GM23338 (cell line): ENCODE measurements around the gene MGLL. TPM values are rescaled to one million over a fixed set of nuclear protein-coding genes. Genes with fewer than 3 reads are reported as not detected.

ENCODE experiments used
- CREB1 ChIP-seq: fragments of 250-450 bp; sonication (Bioruptor Pico); IDR thresholded peaks from 2 replicates; pipeline ENCODE4 v1.5.0; 2020; ENCODE audit warnings: low read depth, mild to moderate bottlenecking, moderate library complexity
- EZH2 ChIP-seq: fragments of 200-600 bp; sonication (generic); IDR thresholded peaks from one replicate; pipeline ENCODE4 v1.8.0; 2017; ENCODE audit warnings: antibody characterized with exemption, mild to moderate bottlenecking, low read depth; ENCODE audit not compliant: unreplicated experiment
- NANOG ChIP-seq: IDR thresholded peaks from 2 replicates; pipeline ENCODE4 v1.6.1; 2016; ENCODE audit warnings: antibody characterized with exemption, borderline replicate concordance
- POLR2AphosphoS5 ChIP-seq: IDR thresholded peaks from 2 replicates; pipeline ENCODE4 v1.6.1; 2016; ENCODE audit warnings: antibody characterized with exemption, low read depth
- ZNF331 ChIP-seq: fragments of 250-450 bp; sonication (Bioruptor Pico); IDR thresholded peaks from 2 replicates; pipeline ENCODE4 v1.5.0; 2020; ENCODE audit warnings: low read depth, mild to moderate bottlenecking, moderate library complexity
- polyA plus RNA-seq: library from polyadenylated mRNA; unstranded; fragments of >200 nt; fragmentation: Nextera tagmentation; extraction: Ambion mirVana; gene quantifications from 2 replicates; pipeline ENCODE4 v1.2.1, GENCODE V29; 2016
- total RNA-seq: library from RNA; depleted of rRNA; stranded (reverse); fragments of >200 nt; shearing (Covaris generic); gene quantifications from 2 replicates; pipeline ENCODE4 v1.2.3, GENCODE V29; 2014
- TF ChIP-seq, protein P1 (sequence below): fragments of 250-450 bp; sonication (Bioruptor Pico); IDR thresholded peaks from 2 replicates; pipeline ENCODE4 v1.5.0; 2020; ENCODE audit warnings: mild to moderate bottlenecking, moderate library complexity
- TF ChIP-seq, protein P2 (sequence below), 2 experiments: fragments of 200-600 bp in 1 of 2; sonication (generic) in 1 of 2; conservative IDR thresholded peaks; 2 replicates each; pipeline versions ENCODE4 v1.5.1 to v1.6.1; 2016 to 2017; ENCODE audit warnings: antibody characterized with exemption in 2 of 2, low read depth in 2 of 2, mild to moderate bottlenecking in 2 of 2, moderate library complexity in 1 of 2
- TF ChIP-seq, protein P3 (sequence below): IDR thresholded peaks from 2 replicates; pipeline ENCODE4 v1.6.1; 2016; ENCODE audit warnings: antibody characterized with exemption

MGLL gene
- total and polyA plus RNA-seq, 2 experiments from 2014 or later, result 0.71 to 0.83 TPM

DNA sequence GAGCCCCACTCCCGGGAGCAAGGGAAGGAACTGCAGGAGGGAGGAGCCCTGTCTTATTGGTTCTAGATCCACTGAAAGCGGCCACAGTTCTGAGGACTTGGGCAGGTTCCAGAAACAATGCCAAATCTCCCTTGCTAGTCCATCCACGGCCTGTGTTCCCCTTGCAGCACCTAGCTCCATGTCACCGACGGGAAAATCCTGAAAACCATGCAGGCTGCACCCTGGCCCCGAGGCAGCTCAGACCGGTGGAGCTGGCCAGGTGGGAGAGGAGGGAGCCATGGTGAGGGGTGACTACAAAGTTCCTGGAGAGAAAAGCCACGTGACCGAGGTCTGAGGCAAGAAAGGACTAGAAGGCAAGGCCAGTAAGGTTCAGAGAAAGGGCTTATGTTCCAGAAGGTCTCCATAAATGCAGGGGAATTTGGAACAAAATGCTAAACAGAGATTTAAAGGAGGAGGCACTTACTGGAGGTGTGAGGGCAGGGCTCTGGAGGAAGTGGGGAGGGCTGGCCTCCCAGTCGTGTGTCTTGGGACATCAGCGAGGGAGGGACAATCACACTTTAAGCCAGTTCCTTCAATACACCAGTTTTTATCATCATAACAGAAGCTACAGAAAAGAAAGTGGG is 5.4 kb downstream of the MGLL start (continued):
- TF ChIP-seq, protein P1, sequence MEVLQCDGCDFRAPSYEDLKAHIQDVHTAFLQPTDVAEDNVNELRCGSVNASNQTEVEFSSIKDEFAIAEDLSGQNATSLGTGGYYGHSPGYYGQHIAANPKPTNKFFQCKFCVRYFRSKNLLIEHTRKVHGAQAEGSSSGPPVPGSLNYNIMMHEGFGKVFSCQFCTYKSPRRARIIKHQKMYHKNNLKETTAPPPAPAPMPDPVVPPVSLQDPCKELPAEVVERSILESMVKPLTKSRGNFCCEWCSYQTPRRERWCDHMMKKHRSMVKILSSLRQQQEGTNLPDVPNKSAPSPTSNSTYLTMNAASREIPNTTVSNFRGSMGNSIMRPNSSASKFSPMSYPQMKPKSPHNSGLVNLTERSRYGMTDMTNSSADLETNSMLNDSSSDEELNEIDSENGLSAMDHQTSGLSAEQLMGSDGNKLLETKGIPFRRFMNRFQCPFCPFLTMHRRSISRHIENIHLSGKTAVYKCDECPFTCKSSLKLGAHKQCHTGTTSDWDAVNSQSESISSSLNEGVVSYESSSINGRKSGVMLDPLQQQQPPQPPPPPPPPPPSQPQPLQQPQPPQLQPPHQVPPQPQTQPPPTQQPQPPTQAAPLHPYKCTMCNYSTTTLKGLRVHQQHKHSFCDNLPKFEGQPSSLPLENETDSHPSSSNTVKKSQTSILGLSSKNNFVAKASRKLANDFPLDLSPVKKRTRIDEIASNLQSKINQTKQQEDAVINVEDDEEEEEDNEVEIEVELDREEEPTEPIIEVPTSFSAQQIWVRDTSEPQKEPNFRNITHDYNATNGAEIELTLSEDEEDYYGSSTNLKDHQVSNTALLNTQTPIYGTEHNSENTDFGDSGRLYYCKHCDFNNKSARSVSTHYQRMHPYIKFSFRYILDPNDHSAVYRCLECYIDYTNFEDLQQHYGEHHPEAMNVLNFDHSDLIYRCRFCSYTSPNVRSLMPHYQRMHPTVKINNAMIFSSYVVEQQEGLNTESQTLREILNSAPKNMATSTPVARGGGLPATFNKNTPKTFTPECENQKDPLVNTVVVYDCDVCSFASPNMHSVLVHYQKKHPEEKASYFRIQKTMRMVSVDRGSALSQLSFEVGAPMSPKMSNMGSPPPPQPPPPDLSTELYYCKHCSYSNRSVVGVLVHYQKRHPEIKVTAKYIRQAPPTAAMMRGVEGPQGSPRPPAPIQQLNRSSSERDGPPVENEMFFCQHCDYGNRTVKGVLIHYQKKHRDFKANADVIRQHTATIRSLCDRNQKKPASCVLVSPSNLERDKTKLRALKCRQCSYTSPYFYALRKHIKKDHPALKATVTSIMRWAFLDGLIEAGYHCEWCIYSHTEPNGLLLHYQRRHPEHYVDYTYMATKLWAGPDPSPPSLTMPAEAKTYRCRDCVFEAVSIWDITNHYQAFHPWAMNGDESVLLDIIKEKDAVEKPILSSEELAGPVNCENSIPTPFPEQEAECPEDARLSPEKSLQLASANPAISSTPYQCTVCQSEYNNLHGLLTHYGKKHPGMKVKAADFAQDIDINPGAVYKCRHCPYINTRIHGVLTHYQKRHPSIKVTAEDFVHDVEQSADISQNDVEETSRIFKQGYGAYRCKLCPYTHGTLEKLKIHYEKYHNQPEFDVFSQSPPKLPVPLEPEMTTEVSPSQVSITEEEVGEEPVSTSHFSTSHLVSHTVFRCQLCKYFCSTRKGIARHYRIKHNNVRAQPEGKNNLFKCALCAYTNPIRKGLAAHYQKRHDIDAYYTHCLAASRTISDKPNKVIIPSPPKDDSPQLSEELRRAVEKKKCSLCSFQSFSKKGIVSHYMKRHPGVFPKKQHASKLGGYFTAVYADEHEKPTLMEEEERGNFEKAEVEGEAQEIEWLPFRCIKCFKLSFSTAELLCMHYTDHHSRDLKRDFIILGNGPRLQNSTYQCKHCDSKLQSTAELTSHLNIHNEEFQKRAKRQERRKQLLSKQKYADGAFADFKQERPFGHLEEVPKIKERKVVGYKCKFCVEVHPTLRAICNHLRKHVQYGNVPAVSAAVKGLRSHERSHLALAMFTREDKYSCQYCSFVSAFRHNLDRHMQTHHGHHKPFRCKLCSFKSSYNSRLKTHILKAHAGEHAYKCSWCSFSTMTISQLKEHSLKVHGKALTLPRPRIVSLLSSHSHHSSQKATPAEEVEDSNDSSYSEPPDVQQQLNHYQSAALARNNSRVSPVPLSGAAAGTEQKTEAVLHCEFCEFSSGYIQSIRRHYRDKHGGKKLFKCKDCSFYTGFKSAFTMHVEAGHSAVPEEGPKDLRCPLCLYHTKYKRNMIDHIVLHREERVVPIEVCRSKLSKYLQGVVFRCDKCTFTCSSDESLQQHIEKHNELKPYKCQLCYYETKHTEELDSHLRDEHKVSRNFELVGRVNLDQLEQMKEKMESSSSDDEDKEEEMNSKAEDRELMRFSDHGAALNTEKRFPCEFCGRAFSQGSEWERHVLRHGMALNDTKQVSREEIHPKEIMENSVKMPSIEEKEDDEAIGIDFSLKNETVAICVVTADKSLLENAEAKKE, result no peak
- TF ChIP-seq POLR2AphosphoS5 (no peak), EZH2 (no peak), NANOG (no peak), ZNF331 (CRISPR knock-in tag) (no peak), CREB1 (no peak)
- TF ChIP-seq, protein P2, sequence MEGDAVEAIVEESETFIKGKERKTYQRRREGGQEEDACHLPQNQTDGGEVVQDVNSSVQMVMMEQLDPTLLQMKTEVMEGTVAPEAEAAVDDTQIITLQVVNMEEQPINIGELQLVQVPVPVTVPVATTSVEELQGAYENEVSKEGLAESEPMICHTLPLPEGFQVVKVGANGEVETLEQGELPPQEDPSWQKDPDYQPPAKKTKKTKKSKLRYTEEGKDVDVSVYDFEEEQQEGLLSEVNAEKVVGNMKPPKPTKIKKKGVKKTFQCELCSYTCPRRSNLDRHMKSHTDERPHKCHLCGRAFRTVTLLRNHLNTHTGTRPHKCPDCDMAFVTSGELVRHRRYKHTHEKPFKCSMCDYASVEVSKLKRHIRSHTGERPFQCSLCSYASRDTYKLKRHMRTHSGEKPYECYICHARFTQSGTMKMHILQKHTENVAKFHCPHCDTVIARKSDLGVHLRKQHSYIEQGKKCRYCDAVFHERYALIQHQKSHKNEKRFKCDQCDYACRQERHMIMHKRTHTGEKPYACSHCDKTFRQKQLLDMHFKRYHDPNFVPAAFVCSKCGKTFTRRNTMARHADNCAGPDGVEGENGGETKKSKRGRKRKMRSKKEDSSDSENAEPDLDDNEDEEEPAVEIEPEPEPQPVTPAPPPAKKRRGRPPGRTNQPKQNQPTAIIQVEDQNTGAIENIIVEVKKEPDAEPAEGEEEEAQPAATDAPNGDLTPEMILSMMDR (conservative IDR thresholded peaks at IDR 0.05; ENCODE audit: low read depth in 2 of 2), result no peak
- TF ChIP-seq, protein P3, sequence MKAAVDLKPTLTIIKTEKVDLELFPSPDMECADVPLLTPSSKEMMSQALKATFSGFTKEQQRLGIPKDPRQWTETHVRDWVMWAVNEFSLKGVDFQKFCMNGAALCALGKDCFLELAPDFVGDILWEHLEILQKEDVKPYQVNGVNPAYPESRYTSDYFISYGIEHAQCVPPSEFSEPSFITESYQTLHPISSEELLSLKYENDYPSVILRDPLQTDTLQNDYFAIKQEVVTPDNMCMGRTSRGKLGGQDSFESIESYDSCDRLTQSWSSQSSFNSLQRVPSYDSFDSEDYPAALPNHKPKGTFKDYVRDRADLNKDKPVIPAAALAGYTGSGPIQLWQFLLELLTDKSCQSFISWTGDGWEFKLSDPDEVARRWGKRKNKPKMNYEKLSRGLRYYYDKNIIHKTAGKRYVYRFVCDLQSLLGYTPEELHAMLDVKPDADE, result no peak
